Central memory CD4-positive, alpha-beta T cell (primary cell): ENCODE data around the gene C4orf50.
"Not testable (repeated sequence)": the region's sequence is repeated elsewhere in the genome, so short reads cannot be mapped to it uniquely, and the experiment has no call there.

Experiments
- DNase-seq: peaks from one replicate; pipeline ENCODE4 v3.0.0; 2022

Gene C4orf50

GRCh38 chr4:5887361-5888221 lies 130.6 kb downstream of the C4orf50 start:
- no peak for DNase-seq

GRCh38 chr4:5887011-5887360 lies 131.2 kb downstream of the C4orf50 start:
- DNase-seq = no peak

GRCh38 chr4:5885733-5886132 lies 132.5 kb downstream of the C4orf50 start:
- DNase-seq = no peak

GRCh38 chr4:5884796-5885195 lies 133.4 kb downstream of the C4orf50 start:
- DNase-seq = no peak

- DNase-seq = no peak
These were observed 134.3 kb downstream of the C4orf50 start for GRCh38 chr4:5883916-5884315.

GRCh38 chr4:5882947-5883346 lies 135.3 kb downstream of the C4orf50 start:
- DNase-seq = no peak

GRCh38 chr4:5881340-5881739 lies 136.9 kb downstream of the C4orf50 start:
- DNase-seq = no peak

- no peak for DNase-seq
These were observed 139.9 kb downstream of the C4orf50 start for GRCh38 chr4:5878359-5878758.

GRCh38 chr4:5877392-5877791 lies 140.8 kb downstream of the C4orf50 start:
- no peak for DNase-seq

- no peak for DNase-seq
These were observed 143.3 kb downstream of the C4orf50 start for GRCh38 chr4:5874811-5875449.

GRCh38 chr4:5870701-5871100 lies 147.5 kb downstream of the C4orf50 start:
- no peak for DNase-seq

GRCh38 chr4:5869966-5870619 lies 148.1 kb downstream of the C4orf50 start:
- no peak for DNase-seq

- DNase-seq = no peak
These were observed 150.4 kb downstream of the C4orf50 start for GRCh38 chr4:5867866-5868265.

GRCh38 chr4:5866841-5867813 lies 151.1 kb downstream of the C4orf50 start:
- DNase-seq = no peak

- no peak for DNase-seq
These were observed 152.2 kb downstream of the C4orf50 start for GRCh38 chr4:5865896-5866599.

- no peak for DNase-seq
These were observed 154.6 kb downstream of the C4orf50 start for GRCh38 chr4:5863461-5864113.

GRCh38 chr4:5858020-5858769 lies 160.0 kb downstream of the C4orf50 start:
- DNase-seq = no peak

- no peak for DNase-seq
These were observed 161.0 kb downstream of the C4orf50 start for GRCh38 chr4:5857199-5857598.

GRCh38 chr4:5856362-5856761 lies 161.9 kb downstream of the C4orf50 start:
- DNase-seq = not testable (repeated sequence)

- no peak for DNase-seq
These were observed 163.3 kb downstream of the C4orf50 start for GRCh38 chr4:5854929-5855328.
